GM23248 (cell line): ENCODE measurements around the gene ZNF35. TPM values are rescaled to one million over a fixed set of nuclear protein-coding genes. Genes with fewer than 3 reads are reported as not detected.

Experiments
- DNase-seq: peaks from one replicate; pipeline ENCODE4 v3.0.0-alpha.2; 2015
- H2AFZ ChIP-seq: fragments of 200-600 bp; sonication (generic); 2 replicates; pipeline ENCODE4 v1.6.1; 2016; ENCODE audit warnings: antibody characterized with exemption
- H3F3A ChIP-seq: fragments of 200-600 bp; sonication (generic); 2 replicates; pipeline ENCODE4 v1.6.1; 2016; ENCODE audit warnings: mild to moderate bottlenecking, antibody characterized with exemption, mixed run types; ENCODE audit not compliant: insufficient read depth
- H3K27ac ChIP-seq: fragments of 200-600 bp; sonication (generic); 2 replicates; pipeline ENCODE4 v1.5.1; 2016; ENCODE audit warnings: mild to moderate bottlenecking
- H3K27me3 ChIP-seq: fragments of 200-600 bp; sonication (generic); replicated peaks from 2 replicates; pipeline ENCODE4 v1.6.1; 2016; ENCODE audit warnings: mild to moderate bottlenecking; ENCODE audit not compliant: insufficient read depth
- H3K36me3 ChIP-seq: fragments of 200-600 bp; sonication (generic); 2 replicates; pipeline ENCODE4 v1.6.1; 2016; ENCODE audit warnings: low read depth, mild to moderate bottlenecking
- H3K4me1 ChIP-seq: fragments of 200-600 bp; sonication (generic); 2 replicates; pipeline ENCODE4 v1.6.1; 2016; ENCODE audit warnings: mild to moderate bottlenecking; ENCODE audit not compliant: insufficient read depth
- H3K4me2 ChIP-seq: fragments of 200-600 bp; sonication (generic); one replicate; pipeline ENCODE4 v1.6.1; 2016; ENCODE audit warnings: mild to moderate bottlenecking; ENCODE audit not compliant: unreplicated experiment
- H3K4me3 ChIP-seq: fragments of 200-600 bp; sonication (generic); 2 replicates; pipeline ENCODE4 v1.5.1; 2016; ENCODE audit warnings: mild to moderate bottlenecking
- H3K79me2 ChIP-seq: fragments of 200-600 bp; sonication (generic); 2 replicates; pipeline ENCODE4 v1.6.1; 2016; ENCODE audit warnings: mild to moderate bottlenecking; ENCODE audit not compliant: insufficient read depth
- H3K9ac ChIP-seq: fragments of 200-600 bp; sonication (generic); 2 replicates; pipeline ENCODE4 v1.6.1; 2016; ENCODE audit warnings: mild to moderate bottlenecking
- H3K9me2 ChIP-seq: fragments of 200-600 bp; sonication (generic); 2 replicates; pipeline ENCODE4 v1.6.1; 2016; ENCODE audit warnings: mixed run types, mild to moderate bottlenecking, moderate library complexity; ENCODE audit not compliant: insufficient read depth
- H3K9me3 ChIP-seq: fragments of 200-600 bp; sonication (generic); one replicate; pipeline ENCODE4 v1.6.1; 2017; ENCODE audit warnings: low read depth
- H4K20me1 ChIP-seq: fragments of 200-600 bp; sonication (generic); 2 replicates; pipeline ENCODE4 v1.6.0; 2016; ENCODE audit not compliant: insufficient read depth
- EZH2 ChIP-seq: fragments of 200-600 bp; sonication (generic); IDR thresholded peaks from 2 replicates; pipeline ENCODE4 v1.6.1; 2018; ENCODE audit warnings: antibody characterized with exemption, mild to moderate bottlenecking; ENCODE audit not compliant: insufficient read depth, poor library complexity, severe bottlenecking
- EZH2phosphoT487 ChIP-seq: fragments of 200-600 bp; sonication (generic); IDR thresholded peaks from 2 replicates; pipeline ENCODE4 v1.6.1; 2018; ENCODE audit warnings: antibody characterized with exemption, moderate library complexity, mild to moderate bottlenecking, low read depth; ENCODE audit not compliant: insufficient read depth
- WGBS, 2 experiments: methylation state at CpG; one replicate each; pipeline ENCODE4 v1.1.6; 2015 to 2017; ENCODE audit warnings: low lambda C conversion rate in 2 of 2, low coverage in 1 of 2; ENCODE audit errors: missing lambda C conversion rate in 2 of 2; 5-methylcytosine and 5-hydroxymethylcytosine counted together
- in situ Hi-C: fragments of 300-500 bp; cut with MboI; formaldehyde crosslinking; loops from 2 replicates; pipeline ENCODE4 v1.15.0; 2020
- polyA plus RNA-seq: library from polyadenylated mRNA; unstranded; fragments of >200 nt; fragmentation: Nextera tagmentation; extraction: Ambion mirVana; gene quantifications from 2 replicates; pipeline ENCODE4 v1.2.1, GENCODE V29; 2016
- total RNA-seq: library from RNA; depleted of rRNA; stranded (reverse); fragments of >200 nt; shearing (Covaris generic); gene quantifications from 2 replicates; pipeline ENCODE4 v1.2.3, GENCODE V29; 2014

The ZNF35 gene
- total and polyA plus RNA-seq, 2 experiments from 2014 or later: 4.3 to 7.3 TPM

GRCh38 chr3:44628716-44629115 lies 19.8 kb upstream of the ZNF35 start:
- Histone ChIP-seq H3F3A (peaks cover 22% of the 10 kb centered on the region), H3K36me3 (peaks cover 14% of the 10 kb centered on the region; the same call in 1 of the 2 replicates), H3K27me3 (no peaks in the 10 kb centered on the region), H3K9me3 (no peaks in the 10 kb centered on the region), H3K4me3 (no peak overlapping the region), H3K9me2 (no peaks in the 10 kb centered on the region), H4K20me1 (no peaks in the 10 kb centered on the region), H3K4me1 (peaks cover 19% of the 10 kb centered on the region), H2AFZ (no peak overlapping the region), H3K79me2 (peaks cover 72% of the 10 kb centered on the region), H3K4me2 (no peak overlapping the region), H3K27ac (no peak overlapping the region), H3K9ac (no peak overlapping the region)
- TF ChIP-seq EZH2: no peak
- no peak for TF ChIP-seq EZH2phosphoT487
- WGBS, 2 experiments: 100% methylated on average over 2 of the region's 2 CpGs
- DNase-seq: no peak
- in situ Hi-C loops: no loop called here

- 82 to 89% methylated on average over 3 of the region's 3 CpGs for WGBS, 2 experiments
- peaks cover 36% of the 10 kb centered on the region for H3K36me3 ChIP-seq
Measured at GRCh38 chr3:44632193-44632592, 16.3 kb upstream of the ZNF35 start.

GRCh38 chr3:44642337-44642736 lies 6.2 kb upstream of the ZNF35 start:
- no peak overlapping the region for H3K9ac ChIP-seq
- in situ Hi-C loops: no loop called here
- WGBS, 2 experiments: 99 to 100% methylated on average over 4 of the region's 4 CpGs
- no peak overlapping the region for H3K4me3 ChIP-seq
- peaks cover 63% of the 10 kb centered on the region for H3K36me3 ChIP-seq
- H3K4me1 ChIP-seq: no peaks in the 10 kb centered on the region
- no peaks in the 10 kb centered on the region for H3K27me3 ChIP-seq
- no peaks in the 10 kb centered on the region for H3K9me2 ChIP-seq
- TF ChIP-seq EZH2 (no peak), EZH2phosphoT487 (no peak)
- H3K9me3 ChIP-seq: no peaks in the 10 kb centered on the region
- H3K4me2 ChIP-seq: no peak overlapping the region
- no peak overlapping the region for H2AFZ ChIP-seq
- no peak overlapping the region for H3K27ac ChIP-seq
- DNase-seq: no peak
- H4K20me1 ChIP-seq: no peaks in the 10 kb centered on the region
- peaks cover 54% of the 10 kb centered on the region for H3K79me2 ChIP-seq
- peaks cover 16% of the 10 kb centered on the region; the same call in 1 of the 2 replicates for H3F3A ChIP-seq

More at GRCh38 chr3:44632193-44632592, 16.3 kb upstream of the ZNF35 start:
- H3F3A ChIP-seq: no peaks in the 10 kb centered on the region
- H3K9ac ChIP-seq: no peak overlapping the region
- H3K4me3 ChIP-seq: no peak overlapping the region
- H4K20me1 ChIP-seq: no peaks in the 10 kb centered on the region
- no peak for DNase-seq
- no peaks in the 10 kb centered on the region for H3K9me2 ChIP-seq
- H3K4me2 ChIP-seq: no peak overlapping the region
- H3K27me3 ChIP-seq: no peaks in the 10 kb centered on the region
- in situ Hi-C loops: no loop called here
- no peaks in the 10 kb centered on the region for H3K4me1 ChIP-seq
- no peaks in the 10 kb centered on the region for H3K9me3 ChIP-seq
- H2AFZ ChIP-seq: no peak overlapping the region
- no peak overlapping the region for H3K27ac ChIP-seq
- peaks cover 81% of the 10 kb centered on the region for H3K79me2 ChIP-seq
- no peak for TF ChIP-seq EZH2phosphoT487
- TF ChIP-seq EZH2: no peak

GRCh38 chr3:44643024-44643423 lies 5.5 kb upstream of the ZNF35 start:
- Histone ChIP-seq H3K9me3 (no peaks in the 10 kb centered on the region), H4K20me1 (no peaks in the 10 kb centered on the region), H3K4me2 (no peak overlapping the region), H2AFZ (no peak overlapping the region), H3K27me3 (no peaks in the 10 kb centered on the region), H3K4me1 (no peaks in the 10 kb centered on the region), H3K9me2 (no peaks in the 10 kb centered on the region), H3K27ac (no peak overlapping the region), H3K36me3 (peaks cover 59% of the 10 kb centered on the region), H3F3A (peaks cover 22% of the 10 kb centered on the region; the same call in 1 of the 2 replicates), H3K4me3 (no peak overlapping the region), H3K9ac (no peak overlapping the region), H3K79me2 (peaks cover 54% of the 10 kb centered on the region)
- TF ChIP-seq EZH2 (no peak), EZH2phosphoT487 (no peak)
- in situ Hi-C loops: no loop called here
- WGBS, 2 experiments: 96 to 98% methylated on average over 4 of the region's 4 CpGs
- DNase-seq: no peak
